GM12874 (cell line): Measurements from ENCODE around the gene PRTG.

Experiments
- TF ChIP-seq, protein P1 (sequence below): IDR thresholded peaks from 2 replicates; pipeline ENCODE4 v1.5.1; 2011; ENCODE audit warnings: low read depth, mild to moderate bottlenecking, control low read depth, low read length, moderate library complexity; ENCODE audit not compliant: insufficient read depth

Gene PRTG

DNA sequence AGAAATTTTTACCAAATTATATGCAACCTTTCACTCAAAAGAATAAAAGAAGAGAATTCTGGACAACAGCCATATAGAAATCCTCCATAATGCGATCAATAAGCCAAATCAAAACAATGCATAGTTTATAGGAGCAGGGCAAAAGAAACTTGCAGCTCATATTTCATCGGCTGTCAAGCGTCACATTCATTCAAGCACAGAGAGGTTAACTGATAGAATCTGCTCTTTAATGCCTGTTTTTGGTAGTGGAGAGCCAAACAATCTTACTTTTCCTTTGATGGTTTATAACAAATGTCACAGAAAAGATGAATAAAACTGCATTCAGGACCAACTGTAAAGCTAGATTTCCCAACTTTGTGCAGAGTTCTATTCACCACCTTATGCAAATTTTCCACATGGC is 35.4 kb downstream of the PRTG start:
- TF ChIP-seq, protein P1, sequence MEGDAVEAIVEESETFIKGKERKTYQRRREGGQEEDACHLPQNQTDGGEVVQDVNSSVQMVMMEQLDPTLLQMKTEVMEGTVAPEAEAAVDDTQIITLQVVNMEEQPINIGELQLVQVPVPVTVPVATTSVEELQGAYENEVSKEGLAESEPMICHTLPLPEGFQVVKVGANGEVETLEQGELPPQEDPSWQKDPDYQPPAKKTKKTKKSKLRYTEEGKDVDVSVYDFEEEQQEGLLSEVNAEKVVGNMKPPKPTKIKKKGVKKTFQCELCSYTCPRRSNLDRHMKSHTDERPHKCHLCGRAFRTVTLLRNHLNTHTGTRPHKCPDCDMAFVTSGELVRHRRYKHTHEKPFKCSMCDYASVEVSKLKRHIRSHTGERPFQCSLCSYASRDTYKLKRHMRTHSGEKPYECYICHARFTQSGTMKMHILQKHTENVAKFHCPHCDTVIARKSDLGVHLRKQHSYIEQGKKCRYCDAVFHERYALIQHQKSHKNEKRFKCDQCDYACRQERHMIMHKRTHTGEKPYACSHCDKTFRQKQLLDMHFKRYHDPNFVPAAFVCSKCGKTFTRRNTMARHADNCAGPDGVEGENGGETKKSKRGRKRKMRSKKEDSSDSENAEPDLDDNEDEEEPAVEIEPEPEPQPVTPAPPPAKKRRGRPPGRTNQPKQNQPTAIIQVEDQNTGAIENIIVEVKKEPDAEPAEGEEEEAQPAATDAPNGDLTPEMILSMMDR: no peak

DNA sequence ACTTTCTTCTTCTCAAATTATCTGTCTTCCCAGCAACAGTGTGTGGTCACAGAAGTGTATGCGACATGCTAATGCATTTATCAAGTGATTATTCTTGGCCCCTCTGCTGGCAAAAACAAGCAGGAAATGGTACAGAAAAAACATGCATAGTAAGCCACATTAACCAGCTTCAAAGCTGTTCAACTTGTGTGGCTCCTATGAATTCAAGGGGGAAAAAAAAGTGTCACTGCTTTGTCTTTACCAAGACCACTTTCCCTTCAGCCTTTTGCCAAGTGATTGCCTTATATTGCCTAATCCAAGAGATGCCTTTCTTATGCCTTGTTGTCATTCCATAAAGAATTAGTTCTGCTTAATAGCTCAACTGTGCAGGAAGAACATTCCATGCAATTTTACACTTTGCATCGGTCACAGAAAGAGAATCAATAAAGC is 39.1 kb downstream of the PRTG start:
- TF ChIP-seq, protein P1: no peak

DNA sequence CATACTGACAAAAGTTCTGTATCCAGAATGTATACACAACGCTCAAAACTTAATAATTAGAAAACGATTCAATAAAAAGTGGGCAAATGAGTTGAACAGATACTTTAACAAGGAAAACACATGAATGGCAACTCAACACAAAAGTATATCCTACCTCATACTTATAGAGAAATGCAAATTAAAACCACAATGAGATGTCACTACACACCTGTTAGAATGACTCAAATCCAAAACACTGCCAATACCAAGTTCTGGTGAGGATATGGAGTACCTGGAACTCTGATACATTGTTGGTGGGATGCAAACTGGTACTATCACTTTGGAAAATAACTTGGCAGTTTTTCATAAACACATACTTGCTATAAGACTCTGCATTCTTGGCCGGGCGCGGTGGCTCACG is 42.1 kb downstream of the PRTG start:
- TF ChIP-seq, protein P1: no peak

DNA sequence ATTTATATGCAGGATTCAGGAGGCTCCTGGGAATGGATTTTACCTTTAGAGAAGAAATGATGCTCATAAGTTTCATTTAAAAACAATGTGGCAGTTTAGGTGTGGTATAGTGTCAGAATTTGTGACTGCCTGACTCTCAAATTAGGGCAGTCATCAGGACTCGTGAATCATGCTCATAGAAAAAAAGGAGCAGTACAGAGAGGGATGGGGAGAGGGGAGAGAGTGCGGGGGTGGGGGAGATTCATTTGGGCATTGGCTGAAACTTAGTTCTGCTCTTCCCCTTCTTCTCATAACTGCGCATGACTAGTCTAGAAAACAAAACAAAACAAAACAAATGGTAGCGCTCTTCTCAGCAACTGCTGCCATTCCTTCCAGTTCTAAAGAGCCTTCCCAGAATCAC is 44.3 kb downstream of the PRTG start:
- TF ChIP-seq, protein P1: no peak

DNA sequence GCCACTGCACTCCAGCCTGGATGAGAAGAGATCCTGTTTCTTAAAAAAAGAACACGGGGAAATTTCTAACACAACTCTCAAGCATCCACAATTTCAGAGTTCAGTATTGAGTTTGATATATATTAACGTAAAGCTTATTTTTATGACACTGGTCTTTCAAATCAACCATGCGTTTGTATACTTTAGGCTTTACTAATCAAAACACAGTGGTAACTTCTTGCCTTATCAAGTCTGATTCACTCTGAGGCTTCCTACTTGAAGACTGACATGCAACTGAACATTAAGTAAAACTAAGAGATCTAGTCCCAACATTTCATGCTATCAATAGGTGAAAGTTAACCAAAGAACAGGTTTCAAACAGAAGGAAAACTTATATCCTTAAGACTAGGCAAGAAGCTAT is 46.7 kb downstream of the PRTG start:
- TF ChIP-seq, protein P1: no peak

DNA sequence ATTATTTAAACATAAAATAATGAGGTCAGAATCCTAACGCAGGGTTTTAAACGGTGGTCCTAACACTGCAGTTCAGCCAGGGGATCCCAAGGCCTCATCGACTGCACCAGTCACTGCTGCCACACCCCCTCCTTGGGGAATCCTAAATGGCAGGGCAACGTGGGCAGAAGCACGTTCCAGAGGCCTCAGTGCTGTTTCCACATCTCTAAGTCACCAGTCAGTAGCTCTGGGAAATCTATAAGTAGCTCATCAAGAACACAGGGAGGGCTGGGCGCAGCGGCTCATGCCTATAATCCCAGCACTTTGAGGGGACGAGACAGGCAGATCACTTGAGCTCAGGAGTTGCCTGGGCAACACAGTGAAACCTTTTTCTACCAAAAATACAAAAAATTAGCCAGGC is 47.5 kb downstream of the PRTG start:
- TF ChIP-seq, protein P1: no peak

DNA sequence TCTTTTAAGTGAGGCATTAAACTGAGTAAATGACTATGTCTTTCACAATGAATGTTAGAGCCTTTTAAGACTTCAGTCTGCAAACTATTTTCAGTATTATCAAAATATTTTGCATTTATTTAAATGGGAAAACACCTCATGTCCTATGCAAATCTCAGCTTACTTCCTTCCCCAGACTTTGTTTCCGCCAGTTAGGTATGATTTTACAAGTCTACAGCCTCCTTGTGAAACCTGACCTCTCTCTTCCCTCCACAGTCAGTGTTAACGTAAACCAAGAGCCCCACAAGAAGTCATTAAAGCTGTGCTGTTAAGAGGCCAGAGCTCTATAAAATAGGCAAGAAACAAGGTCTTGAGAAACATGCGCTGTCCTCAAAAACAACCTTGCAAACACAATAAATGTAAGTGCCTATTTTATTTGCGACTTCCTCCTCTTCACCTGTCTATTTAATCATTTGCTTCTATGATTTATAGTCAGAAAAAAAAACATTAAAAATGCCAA is 48.3 kb downstream of the PRTG start:
- TF ChIP-seq, protein P1: no peak

DNA sequence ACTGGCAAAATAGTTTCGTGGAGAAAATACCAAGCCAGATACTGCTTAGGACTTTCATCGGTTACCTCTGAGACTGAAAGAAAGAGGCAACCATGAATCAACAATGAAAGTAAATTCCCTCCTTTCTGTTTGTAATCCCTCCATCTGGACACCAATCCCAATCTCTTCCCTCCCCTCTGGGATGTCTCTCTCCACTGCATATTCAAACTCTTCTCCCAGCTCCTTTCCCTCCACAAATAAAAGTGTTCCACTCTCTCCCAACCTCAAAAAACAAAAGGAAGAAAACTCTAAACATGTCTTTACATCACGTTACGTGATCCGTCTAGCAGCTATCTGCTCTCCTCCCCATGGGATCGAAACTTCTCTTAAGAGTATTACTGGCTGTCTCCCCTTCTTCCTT is 55.2 kb downstream of the PRTG start:
- TF ChIP-seq, protein P1: no peak
